ENCODE data around the gene NMBR. TPM values are rescaled to one million over a fixed set of nuclear protein-coding genes. Genes with fewer than 3 reads are reported as not detected.
"Not testable (repeated sequence)": the region's sequence is repeated elsewhere in the genome, so short reads cannot be mapped to it uniquely, and the experiment has no call there.

The NMBR gene
- total and polyA plus RNA-seq, 5 donors, result not detected

DNA sequence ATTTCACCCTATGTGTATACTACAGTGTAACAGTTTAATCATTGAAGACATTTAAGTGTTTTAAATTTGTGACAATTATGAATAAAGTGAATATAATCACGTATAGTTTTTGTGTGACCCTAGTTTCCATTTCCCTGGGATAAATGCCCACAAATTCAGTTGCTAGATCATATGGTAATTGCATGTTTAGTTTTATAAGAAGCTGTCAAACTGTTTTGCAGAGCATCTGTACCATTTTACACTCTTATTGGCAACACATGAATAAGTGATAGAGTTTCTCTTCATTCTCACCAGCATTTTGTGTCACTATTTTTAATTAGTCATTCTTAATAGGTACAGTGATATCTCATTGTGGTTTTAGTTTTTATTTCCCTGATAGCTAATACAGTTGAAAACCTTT lies 7.4 kb upstream of the NMBR start:
- DNase-seq (no peak), ATAC-seq (no peak)
- H3K27me3 ChIP-seq (ENCODE audit: control insufficient read depth, insufficient read depth), result no peaks in the 10 kb centered on the region
- no peaks in the 10 kb centered on the region for H3K9me3 ChIP-seq (ENCODE audit: control insufficient read depth, low read length)
- no peak overlapping the region for H3K27ac ChIP-seq (ENCODE audit: low read length)
- WGBS, result 74% methylated on average over 1 of the region's 1 CpG
- intact Hi-C loops (cut with DNase I), result loop anchor here in 2 of 4 donors (5.0 to 10.0 kb wide), 2 partner anchors 50 to 53 kb away; no protein-coding TSS in a partner anchor
- H3K4me1 ChIP-seq (ENCODE audit: control insufficient read depth, insufficient read depth, low read length), result no peaks in the 10 kb centered on the region
- no peak overlapping the region for H3K4me3 ChIP-seq (ENCODE audit: low read length)

DNA sequence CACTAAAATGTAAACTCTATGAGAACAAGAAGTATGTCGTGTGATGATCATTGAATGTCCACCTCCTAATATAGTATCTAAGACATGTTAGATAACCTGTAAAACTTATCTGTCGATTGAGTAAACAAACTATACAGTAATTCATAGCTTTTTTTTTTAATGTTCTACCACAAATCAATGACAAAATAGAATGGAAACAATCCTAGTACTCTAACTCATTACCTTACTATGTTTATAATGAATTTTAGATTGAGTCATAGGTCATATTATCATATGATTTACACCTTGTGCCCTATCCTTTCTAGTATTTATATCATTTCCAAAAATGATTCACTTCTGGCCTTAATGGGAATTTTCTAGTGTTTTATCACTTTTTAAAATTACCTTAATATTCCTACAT lies 6.3 kb upstream of the NMBR start:
- WGBS, result 44% methylated on average over 2 of the region's 2 CpGs
- DNase-seq (no peak), ATAC-seq (no peak)
- intact Hi-C loops (cut with DNase I), result loop anchor here in 2 of 4 donors (5.0 to 10.0 kb wide), 2 partner anchors 52 to 54 kb away; no protein-coding TSS in a partner anchor
- Histone ChIP-seq H3K4me3 (ENCODE audit: low read length) (no peak overlapping the region), H3K9me3 (ENCODE audit: control insufficient read depth, low read length) (no peaks in the 10 kb centered on the region), H3K4me1 (ENCODE audit: control insufficient read depth, insufficient read depth, low read length) (peaks cover under 1% of the 10 kb centered on the region), H3K27ac (ENCODE audit: low read length) (no peak overlapping the region), H3K27me3 (ENCODE audit: control insufficient read depth, insufficient read depth) (no peaks in the 10 kb centered on the region)

DNA sequence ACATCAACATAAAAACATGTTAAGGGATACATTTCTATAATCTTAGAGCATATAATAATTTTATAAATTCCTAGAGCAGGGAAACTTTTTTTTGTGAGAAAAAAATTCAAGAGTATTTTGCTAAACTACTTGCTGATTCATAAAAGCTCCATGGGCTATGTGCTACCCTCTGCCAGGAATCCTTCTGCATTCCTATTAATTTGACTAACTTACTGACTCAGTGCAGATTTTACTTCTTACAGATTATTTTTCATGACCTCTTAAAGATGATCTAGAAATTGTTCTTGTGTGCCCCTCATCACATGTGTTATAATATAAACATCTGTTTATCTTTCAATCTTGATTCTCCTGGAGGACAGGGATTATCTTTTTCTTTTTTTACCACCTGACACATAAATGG lies 5.8 kb upstream of the NMBR start:
- no peak for ATAC-seq
- Histone ChIP-seq H3K27ac (ENCODE audit: low read length) (no peak overlapping the region), H3K27me3 (ENCODE audit: control insufficient read depth, insufficient read depth) (no peaks in the 10 kb centered on the region), H3K4me3 (ENCODE audit: low read length) (no peak overlapping the region), H3K4me1 (ENCODE audit: control insufficient read depth, insufficient read depth, low read length) (peaks cover 2% of the 10 kb centered on the region), H3K9me3 (ENCODE audit: control insufficient read depth, low read length) (no peaks in the 10 kb centered on the region)
- intact Hi-C loops (cut with DNase I), result loop anchor here in 2 of 4 donors (5.0 to 10.0 kb wide), 2 partner anchors 52 to 55 kb away; no protein-coding TSS in a partner anchor
- no peak for DNase-seq

GRCh38 chr6:142141531-142141930 lies 5.4 kb downstream of the NMBR start:
- ATAC-seq; H3K27me3 ChIP-seq (ENCODE audit: control insufficient read depth, insufficient read depth); H3K9me3 ChIP-seq (ENCODE audit: control insufficient read depth, low read length); H3K4me1 ChIP-seq (ENCODE audit: control insufficient read depth, insufficient read depth, low read length); intact Hi-C loops (cut with DNase I); H3K4me3 ChIP-seq (ENCODE audit: low read length); H3K27ac ChIP-seq (ENCODE audit: low read length): not testable (repeated sequence)
- DNase-seq, result peak in 1 of 3 donors; percentile 16
- WGBS, result 91% methylated on average over 13 of the region's 13 CpGs

DNA sequence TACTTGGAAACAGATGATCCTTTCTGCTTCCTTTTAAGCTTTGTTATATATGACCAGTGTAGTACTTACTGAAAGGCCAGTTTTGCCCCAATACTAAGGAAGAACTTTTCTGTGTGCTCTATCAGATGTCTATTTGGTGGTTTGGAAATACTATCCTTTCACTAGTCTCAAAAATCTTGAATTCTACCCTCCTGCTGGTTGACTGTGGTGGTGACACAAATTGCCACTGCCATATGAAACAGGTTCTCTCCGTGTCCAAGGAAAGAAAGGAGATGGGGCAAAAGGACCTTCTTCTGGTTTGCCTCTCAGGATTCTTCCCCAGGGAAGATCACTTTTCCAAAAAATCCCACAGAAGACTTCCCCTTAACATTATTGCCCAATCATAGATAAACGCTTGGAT lies 8.0 kb downstream of the NMBR start:
- intact Hi-C loops (cut with DNase I), result no loop called here

DNA sequence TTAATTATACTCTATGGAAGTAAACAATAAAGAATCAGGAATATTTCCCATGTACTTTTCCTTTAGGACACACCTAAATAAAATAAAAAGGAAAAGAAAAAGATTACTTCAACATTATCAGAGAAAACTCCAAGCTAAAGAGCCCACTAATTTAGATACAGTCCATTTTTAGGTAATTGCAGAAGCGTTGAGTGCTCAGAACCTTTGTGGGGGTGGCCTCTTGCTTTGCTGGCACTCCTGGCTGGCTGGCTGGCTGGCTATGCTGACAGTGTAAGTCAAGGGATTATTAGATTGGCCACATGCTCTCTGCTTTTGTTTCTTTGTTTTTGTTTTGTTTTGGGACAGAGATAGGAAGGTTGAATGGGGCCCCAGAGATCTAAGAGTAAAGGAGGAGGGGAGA lies 14.3 kb downstream of the NMBR start, which contains the start of gene GJE1:
GJE1 (plus strand) TSS at position 301 of the 400 bp plus-strand sequence. CDS start 234 bp downstream, outside the sequence.
- DNase-seq, result no peak

More for the DNA sequence above, 8.0 kb downstream of the NMBR start:
- Histone ChIP-seq H3K27me3 (ENCODE audit: control insufficient read depth, insufficient read depth) (peaks cover 3% of the 10 kb centered on the region), H3K27ac (ENCODE audit: low read length) (no peak overlapping the region), H3K9me3 (ENCODE audit: control insufficient read depth, low read length) (no peaks in the 10 kb centered on the region), H3K4me1 (ENCODE audit: control insufficient read depth, insufficient read depth, low read length) (no peaks in the 10 kb centered on the region), H3K4me3 (ENCODE audit: low read length) (no peak overlapping the region)
- DNase-seq (no peak), ATAC-seq (no peak)
- 46% methylated on average over 2 of the region's 2 CpGs for WGBS

GRCh38 chr6:142130814-142131213 lies 16.1 kb downstream of the NMBR start:
- no peak overlapping the region for H3K27ac ChIP-seq (ENCODE audit: low read length)
- H3K4me3 ChIP-seq (ENCODE audit: low read length), result no peak overlapping the region
- intact Hi-C loops (cut with DNase I), result no loop called here
- DNase-seq, result no peak
- no peak for ATAC-seq
- WGBS, result 77% methylated on average over 1 of the region's 1 CpG
- no peaks in the 10 kb centered on the region for H3K27me3 ChIP-seq (ENCODE audit: control insufficient read depth, insufficient read depth)
- no peaks in the 10 kb centered on the region for H3K4me1 ChIP-seq (ENCODE audit: control insufficient read depth, insufficient read depth, low read length)
- no peaks in the 10 kb centered on the region for H3K9me3 ChIP-seq (ENCODE audit: control insufficient read depth, low read length)

More for the DNA sequence above, 14.3 kb downstream of the NMBR start, which contains the start of gene GJE1:
- intact Hi-C loops (cut with DNase I), result no loop called here
- H3K4me1 ChIP-seq (ENCODE audit: control insufficient read depth, insufficient read depth, low read length), result no peaks in the 10 kb centered on the region
- H3K9me3 ChIP-seq (ENCODE audit: control insufficient read depth, low read length), result no peaks in the 10 kb centered on the region
- no peaks in the 10 kb centered on the region for H3K27me3 ChIP-seq (ENCODE audit: control insufficient read depth, insufficient read depth)
- ATAC-seq, result no peak
- 61% methylated on average over 1 of the region's 1 CpG for WGBS
- no peak within 1 kb of the TSS for H3K27ac ChIP-seq (ENCODE audit: low read length)
- H3K4me3 ChIP-seq (ENCODE audit: low read length), result no peak within 1 kb of the TSS

DNA sequence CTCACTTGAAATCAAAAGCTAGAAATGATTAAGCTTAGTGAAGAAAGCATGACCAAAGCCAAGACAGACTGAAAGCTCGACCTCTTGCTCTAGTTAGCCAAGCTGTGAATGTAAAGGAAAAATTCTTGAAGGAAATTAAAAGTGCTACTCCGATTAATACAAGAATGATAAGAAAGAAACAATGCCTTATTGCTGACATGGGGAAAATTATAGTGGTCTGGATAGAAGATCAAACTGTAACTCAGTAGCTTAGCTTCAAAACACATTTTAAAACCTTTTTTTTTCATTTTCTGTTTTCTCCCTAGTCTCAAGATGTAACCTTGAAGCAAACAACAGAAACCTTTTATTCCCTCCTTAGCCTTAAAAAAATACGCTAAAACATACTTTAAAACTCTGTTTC lies 25.6 kb downstream of the NMBR start:
- Histone ChIP-seq H3K4me1 (ENCODE audit: control insufficient read depth, insufficient read depth, low read length) (no peaks in the 10 kb centered on the region), H3K4me3 (ENCODE audit: low read length) (no peak overlapping the region), H3K27me3 (ENCODE audit: control insufficient read depth, insufficient read depth) (no peaks in the 10 kb centered on the region), H3K27ac (ENCODE audit: low read length) (no peak overlapping the region), H3K9me3 (ENCODE audit: control insufficient read depth, low read length) (no peaks in the 10 kb centered on the region)
- WGBS, result 72% methylated on average over 3 of the region's 3 CpGs
- DNase-seq (no peak), ATAC-seq (no peak)
- intact Hi-C loops (cut with DNase I), result no loop called here

GRCh38 chr6:142118925-142119324 lies 28.0 kb downstream of the NMBR start:
- ATAC-seq, result no peak
- WGBS, result 83% methylated on average over 2 of the region's 2 CpGs
- DNase-seq, result no peak
- no peak overlapping the region for H3K4me3 ChIP-seq (ENCODE audit: low read length)
- intact Hi-C loops (cut with DNase I), result loop anchor here in 2 of 4 donors (10.0 kb wide), 2 partner anchors 434 to 444 kb away; no protein-coding TSS in a partner anchor
- no peaks in the 10 kb centered on the region for H3K9me3 ChIP-seq (ENCODE audit: control insufficient read depth, low read length)
- no peaks in the 10 kb centered on the region for H3K27me3 ChIP-seq (ENCODE audit: control insufficient read depth, insufficient read depth)
- H3K4me1 ChIP-seq (ENCODE audit: control insufficient read depth, insufficient read depth, low read length), result no peaks in the 10 kb centered on the region
- H3K27ac ChIP-seq (ENCODE audit: low read length), result no peak overlapping the region

DNA sequence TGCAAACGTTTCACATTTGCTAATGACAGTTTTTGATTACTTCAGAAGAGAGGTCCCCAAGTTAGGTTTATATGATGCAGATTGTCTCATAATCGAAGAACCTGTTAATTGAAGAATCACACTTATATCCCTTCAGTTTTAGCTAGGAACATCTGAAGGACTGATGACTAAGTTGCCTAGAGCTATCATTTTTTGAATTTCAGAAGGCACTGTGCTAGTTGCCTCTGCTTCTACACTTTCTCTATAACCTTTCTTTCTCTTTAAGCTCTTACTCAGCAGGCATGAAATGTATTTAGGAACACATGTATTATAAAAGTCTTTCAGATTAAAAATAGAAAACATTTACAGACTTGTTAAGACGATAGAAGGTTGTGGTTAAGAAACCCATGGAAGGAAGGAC lies 28.6 kb downstream of the NMBR start:
- no peak for DNase-seq
- Histone ChIP-seq H3K9me3 (ENCODE audit: control insufficient read depth, low read length) (no peaks in the 10 kb centered on the region), H3K4me1 (ENCODE audit: control insufficient read depth, insufficient read depth, low read length) (no peaks in the 10 kb centered on the region), H3K27ac (ENCODE audit: low read length) (no peak overlapping the region), H3K4me3 (ENCODE audit: low read length) (no peak overlapping the region), H3K27me3 (ENCODE audit: control insufficient read depth, insufficient read depth) (no peaks in the 10 kb centered on the region)
- intact Hi-C loops (cut with DNase I), result loop anchor here in 2 of 4 donors (10.0 kb wide), 2 partner anchors 434 to 444 kb away; no protein-coding TSS in a partner anchor
- WGBS, result 73% methylated on average over 3 of the region's 3 CpGs
- no peak for ATAC-seq

GRCh38 chr6:142117366-142117765 lies 29.6 kb downstream of the NMBR start:
- intact Hi-C loops (cut with DNase I), result loop anchor here in 2 of 4 donors (10.0 kb wide), 2 partner anchors 433 to 443 kb away; no protein-coding TSS in a partner anchor
- H3K9me3 ChIP-seq (ENCODE audit: control insufficient read depth, low read length), result no peaks in the 10 kb centered on the region

More at GRCh38 chr6:142117366-142117765, 29.6 kb downstream of the NMBR start:
- Histone ChIP-seq H3K4me3 (ENCODE audit: low read length) (no peak overlapping the region), H3K4me1 (ENCODE audit: control insufficient read depth, insufficient read depth, low read length) (no peaks in the 10 kb centered on the region), H3K27ac (ENCODE audit: low read length) (no peak overlapping the region), H3K27me3 (ENCODE audit: control insufficient read depth, insufficient read depth) (no peaks in the 10 kb centered on the region)
- no peak for DNase-seq
- ATAC-seq, result no peak
- 74% methylated on average over 2 of the region's 2 CpGs for WGBS

Measured in right cardiac atrium (tissue), 5 donors.